Type B pancreatic cell (in vitro differentiated cells): ENCODE data around the gene LRCH1. TPM values are rescaled to one million over a fixed set of nuclear protein-coding genes. Genes with fewer than 3 reads are reported as not detected.
A peak's percentile ranks its signal among the peaks of the same experiment; 100 is the strongest.

Experiments
- DNase-seq: peaks from one replicate; pipeline ENCODE4 v3.0.0; 2021; ENCODE audit warnings: mixed read lengths; ENCODE audit not compliant: unreplicated experiment; ENCODE audit errors: extremely low spot score
- H3K27ac Mint-ChIP-seq: 2 replicates; pipeline ENCODE4 v1.8.0; 2021; ENCODE audit warnings: mild to moderate bottlenecking, mixed read lengths
- H3K27me3 Mint-ChIP-seq: 2 replicates; pipeline ENCODE4 v1.8.0; 2021; ENCODE audit warnings: mixed read lengths
- H3K36me3 Mint-ChIP-seq: 2 replicates; pipeline ENCODE4 v1.8.0; 2021; ENCODE audit warnings: mixed read lengths
- H3K4me1 Mint-ChIP-seq: one replicate; pipeline ENCODE4 v1.8.0; 2021; ENCODE audit warnings: mixed read lengths; ENCODE audit not compliant: unreplicated experiment
- H3K4me3 Mint-ChIP-seq: 2 replicates; pipeline ENCODE4 v1.8.0; 2021; ENCODE audit warnings: mild to moderate bottlenecking, mixed read lengths
- H3K9me3 Mint-ChIP-seq: 2 replicates; pipeline ENCODE4 v1.8.0; 2021; ENCODE audit warnings: mixed read lengths
- total RNA-seq: library from RNA; stranded (reverse); gene quantifications from 2 replicates; pipeline ENCODE4 v1.2.1, GENCODE V29; 2021; ENCODE audit warnings: low replicate concordance
- TF ChIP-seq, protein P1 (sequence below): fragments of 200-600 bp; sonication (generic); conservative IDR thresholded peaks from 2 replicates; pipeline ENCODE4 v1.5.0; 2021; ENCODE audit warnings: antibody characterized with exemption, mild to moderate bottlenecking

LRCH1 gene
- total RNA-seq, 1 donor from 2014 or later = 23.0 TPM

DNA sequence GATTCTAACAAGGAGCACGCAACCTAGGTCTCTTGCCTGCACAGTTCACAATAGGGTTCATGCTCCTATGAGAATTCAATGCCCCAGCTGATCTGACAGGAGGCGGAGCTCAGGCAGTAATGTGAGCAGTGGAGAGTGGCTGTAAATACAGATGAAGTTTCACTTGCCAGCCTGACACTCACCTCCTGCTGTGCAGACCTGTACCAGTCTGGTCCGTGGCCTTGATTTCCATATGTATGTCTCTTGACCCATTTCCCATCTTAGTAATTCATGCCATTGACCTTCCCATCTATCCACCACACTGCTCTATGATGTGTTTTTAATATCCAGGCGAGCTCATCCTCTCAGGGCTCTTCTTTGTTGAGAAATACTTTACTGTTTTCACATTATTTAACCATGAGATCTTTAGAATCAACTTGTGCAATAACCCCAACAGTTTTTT lies 95.2 kb downstream of the LRCH1 start:
- H3K27me3 Mint-ChIP-seq = no peaks in the 10 kb centered on the region
- peak overlapping the region; percentile 50 for H3K27ac Mint-ChIP-seq
- no peak for DNase-seq
- TF ChIP-seq, protein P1, sequence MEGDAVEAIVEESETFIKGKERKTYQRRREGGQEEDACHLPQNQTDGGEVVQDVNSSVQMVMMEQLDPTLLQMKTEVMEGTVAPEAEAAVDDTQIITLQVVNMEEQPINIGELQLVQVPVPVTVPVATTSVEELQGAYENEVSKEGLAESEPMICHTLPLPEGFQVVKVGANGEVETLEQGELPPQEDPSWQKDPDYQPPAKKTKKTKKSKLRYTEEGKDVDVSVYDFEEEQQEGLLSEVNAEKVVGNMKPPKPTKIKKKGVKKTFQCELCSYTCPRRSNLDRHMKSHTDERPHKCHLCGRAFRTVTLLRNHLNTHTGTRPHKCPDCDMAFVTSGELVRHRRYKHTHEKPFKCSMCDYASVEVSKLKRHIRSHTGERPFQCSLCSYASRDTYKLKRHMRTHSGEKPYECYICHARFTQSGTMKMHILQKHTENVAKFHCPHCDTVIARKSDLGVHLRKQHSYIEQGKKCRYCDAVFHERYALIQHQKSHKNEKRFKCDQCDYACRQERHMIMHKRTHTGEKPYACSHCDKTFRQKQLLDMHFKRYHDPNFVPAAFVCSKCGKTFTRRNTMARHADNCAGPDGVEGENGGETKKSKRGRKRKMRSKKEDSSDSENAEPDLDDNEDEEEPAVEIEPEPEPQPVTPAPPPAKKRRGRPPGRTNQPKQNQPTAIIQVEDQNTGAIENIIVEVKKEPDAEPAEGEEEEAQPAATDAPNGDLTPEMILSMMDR = no peak
- H3K4me3 Mint-ChIP-seq = peak overlapping the region; percentile 31
- H3K4me1 Mint-ChIP-seq = peaks cover 31% of the 10 kb centered on the region
- H3K9me3 Mint-ChIP-seq = no peaks in the 10 kb centered on the region
- peaks cover 8% of the 10 kb centered on the region for H3K36me3 Mint-ChIP-seq

DNA sequence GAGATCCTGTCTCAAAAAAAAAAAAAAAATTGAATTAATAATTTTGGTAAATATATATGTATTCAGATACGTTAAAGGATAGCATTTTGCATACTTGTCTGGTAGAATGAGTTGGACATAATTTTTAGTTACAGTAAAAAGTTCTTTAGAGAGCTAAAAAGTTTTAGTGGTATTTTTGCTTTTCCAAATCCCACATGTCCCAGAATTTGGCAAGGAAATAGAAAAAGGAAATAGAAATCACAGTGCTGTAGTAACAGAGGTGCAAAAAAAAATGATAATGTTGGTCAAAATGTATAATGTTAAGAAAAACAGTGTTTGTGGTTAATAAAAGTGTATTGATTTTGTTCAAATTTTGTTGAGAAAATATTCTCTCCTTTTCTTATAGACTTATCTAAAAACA lies 96.8 kb downstream of the LRCH1 start:
- no peak overlapping the region for H3K4me3 Mint-ChIP-seq
- TF ChIP-seq, protein P1 = no peak

DNA sequence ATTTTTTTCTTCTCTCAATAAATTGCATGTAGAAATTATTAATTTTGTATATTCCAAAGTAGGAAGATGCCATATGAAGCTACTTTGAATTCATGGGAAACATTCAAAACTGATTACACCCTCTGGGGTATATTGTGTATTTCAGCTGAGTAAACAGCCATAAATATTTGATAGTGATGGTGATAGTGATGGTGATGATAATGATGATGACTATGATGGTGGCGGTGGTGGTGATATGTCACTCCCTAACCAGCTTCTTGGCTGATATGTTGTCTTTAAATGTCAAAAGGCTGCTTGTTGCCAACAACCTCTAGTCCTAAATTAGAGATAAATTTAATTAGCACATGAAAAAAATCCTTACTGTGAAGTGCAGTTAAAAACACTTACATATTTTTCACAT lies 102.0 kb downstream of the LRCH1 start:
- H3K27me3 Mint-ChIP-seq = no peaks in the 10 kb centered on the region
- no peak overlapping the region for H3K4me3 Mint-ChIP-seq
- TF ChIP-seq, protein P1 = no peak
- H3K27ac Mint-ChIP-seq = no peak overlapping the region
- no peaks in the 10 kb centered on the region for H3K9me3 Mint-ChIP-seq
- no peak for DNase-seq
- H3K4me1 Mint-ChIP-seq = peaks cover 20% of the 10 kb centered on the region
- H3K36me3 Mint-ChIP-seq = peaks cover 14% of the 10 kb centered on the region

More for the DNA sequence above, 96.8 kb downstream of the LRCH1 start:
- Mint-ChIP-seq H3K27me3 (no peaks in the 10 kb centered on the region), H3K4me1 (peaks cover 26% of the 10 kb centered on the region), H3K27ac (no peak overlapping the region), H3K36me3 (peaks cover 8% of the 10 kb centered on the region), H3K9me3 (no peaks in the 10 kb centered on the region)
- no peak for DNase-seq

DNA sequence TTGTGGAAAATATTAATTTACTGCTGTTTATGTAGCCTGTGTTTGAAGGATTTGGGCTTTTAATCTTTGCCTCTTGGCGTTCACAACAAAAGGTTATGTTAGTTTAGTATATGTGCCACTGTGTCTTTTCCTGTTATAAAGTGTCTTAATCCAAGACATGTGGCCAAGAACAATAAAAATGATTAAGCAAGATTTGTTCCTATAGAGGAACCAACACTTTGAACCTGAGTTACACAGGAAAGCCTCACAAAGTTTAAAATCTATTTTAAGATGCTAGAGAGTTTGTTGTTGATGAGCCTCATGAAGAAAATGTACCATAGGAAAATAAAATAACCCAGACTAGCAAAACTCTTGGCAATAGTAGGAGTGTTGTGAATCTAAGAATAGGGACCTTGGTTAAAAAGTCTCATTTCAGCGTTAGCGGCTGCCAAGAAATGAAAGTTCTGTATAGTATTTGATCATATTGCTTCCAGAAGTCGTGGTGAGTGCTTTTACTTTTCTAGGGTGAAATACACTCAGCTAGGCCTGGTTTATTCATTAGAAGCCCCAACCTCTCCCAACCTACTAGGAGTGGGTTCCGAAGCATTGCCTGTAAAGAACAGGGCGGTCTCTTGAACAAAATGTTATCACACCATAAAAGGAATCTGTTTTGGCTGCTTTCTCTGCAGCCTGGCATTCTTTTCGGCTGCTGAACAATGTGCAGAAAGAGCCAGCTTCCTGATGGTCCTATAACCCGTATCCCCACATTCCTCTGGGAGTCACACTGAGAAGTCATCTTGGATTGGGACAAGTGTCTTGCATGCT lies 102.6 kb downstream of the LRCH1 start:
- H3K27ac Mint-ChIP-seq = no peak overlapping the region
- no peaks in the 10 kb centered on the region for H3K27me3 Mint-ChIP-seq
- no peak overlapping the region for H3K4me3 Mint-ChIP-seq
- peaks cover 15% of the 10 kb centered on the region for H3K36me3 Mint-ChIP-seq
- TF ChIP-seq, protein P1 = no peak
- DNase-seq = no peak
- peaks cover 21% of the 10 kb centered on the region for H3K4me1 Mint-ChIP-seq
- no peaks in the 10 kb centered on the region for H3K9me3 Mint-ChIP-seq

DNA sequence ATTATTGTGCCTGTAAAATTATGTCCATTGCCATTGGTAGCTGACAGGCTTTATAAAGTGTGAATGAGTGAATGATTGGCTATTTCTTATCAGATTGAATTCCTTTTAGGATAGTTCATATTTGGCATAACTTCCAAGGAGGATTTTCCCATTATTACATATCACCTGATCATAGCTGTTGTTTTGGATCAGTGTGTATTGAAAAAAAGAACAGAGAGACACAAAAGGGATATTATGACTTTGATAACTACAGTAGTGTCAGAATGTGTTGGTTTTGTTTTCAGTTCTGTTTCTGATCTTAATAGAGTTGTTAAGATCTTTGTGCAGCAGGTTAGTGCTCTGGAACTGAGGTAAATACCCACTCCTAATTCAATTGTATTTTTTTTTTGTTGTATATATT lies 103.8 kb downstream of the LRCH1 start:
- DNase-seq = no peak
- Mint-ChIP-seq H3K4me3 (no peak overlapping the region), H3K36me3 (peaks cover 16% of the 10 kb centered on the region), H3K9me3 (no peaks in the 10 kb centered on the region), H3K4me1 (peaks cover 30% of the 10 kb centered on the region), H3K27me3 (no peaks in the 10 kb centered on the region), H3K27ac (no peak overlapping the region)
- TF ChIP-seq, protein P1 = no peak
